Epidermal melanocyte (primary cell): Measurements from ENCODE around the gene IL36A.

ENCODE experiments used
- DNase-seq: peaks from one replicate; pipeline ENCODE4 v3.0.0; 2011; ENCODE audit warnings: low spot score; ENCODE audit not compliant: insufficient read length

Gene IL36A

GRCh38 chr2:113005030-113005509 is at the start of gene IL36A:
Gene IL36A (plus strand): TSS chr2:113005459. CDS start chr2:113005872, 413 bp downstream.
- DNase-seq = no peak

GRCh38 chr2:112957511-112957910 is 47.7 kb upstream of the IL36A start:
- no peak for DNase-seq

GRCh38 chr2:112958428-112959108 is 46.7 kb upstream of the IL36A start:
- DNase-seq = peak; percentile 41

GRCh38 chr2:112959109-112959812 is 46.0 kb upstream of the IL36A start:
- DNase-seq = no peak

- no peak for DNase-seq
Measured at GRCh38 chr2:112960230-112960825, 44.9 kb upstream of the IL36A start.

- DNase-seq = no peak
Measured at GRCh38 chr2:112962308-112963175, 42.7 kb upstream of the IL36A start.

GRCh38 chr2:112967023-112967422 is 38.2 kb upstream of the IL36A start:
- DNase-seq = no peak

- no peak for DNase-seq
Measured at GRCh38 chr2:112972423-112973086, 32.7 kb upstream of the IL36A start.

- no peak for DNase-seq
Measured at GRCh38 chr2:112973156-112973555, 32.1 kb upstream of the IL36A start.

GRCh38 chr2:112977559-112978056 is 27.7 kb upstream of the IL36A start, which contains the start of gene IL36G:
Gene IL36G (plus strand): TSS chr2:112978006. CDS start chr2:112978639, 633 bp downstream.
- DNase-seq = no peak

GRCh38 chr2:112979731-112980130 is 25.5 kb upstream of the IL36A start:
- no peak for DNase-seq

- no peak for DNase-seq
Measured at GRCh38 chr2:112980537-112980936, 24.7 kb upstream of the IL36A start.

- DNase-seq = no peak
Measured at GRCh38 chr2:112985090-112985489, 20.2 kb upstream of the IL36A start.

GRCh38 chr2:112989611-112990010 is 15.6 kb upstream of the IL36A start:
- no peak for DNase-seq

- no peak for DNase-seq
Measured at GRCh38 chr2:112993831-112994230, 11.4 kb upstream of the IL36A start.

GRCh38 chr2:112994648-112995047 is 10.6 kb upstream of the IL36A start:
- DNase-seq = no peak

- DNase-seq = no peak
Measured at GRCh38 chr2:112995346-112995920, 9.8 kb upstream of the IL36A start.

- DNase-seq = no peak
Measured at GRCh38 chr2:112996635-112997034, 8.6 kb upstream of the IL36A start.

GRCh38 chr2:112997151-112997550 is 8.1 kb upstream of the IL36A start:
- DNase-seq = no peak

- DNase-seq = no peak
Measured at GRCh38 chr2:113000436-113000835, 4.8 kb upstream of the IL36A start.
